ENCODE results near the gene ALDH16A1.

The ALDH16A1 gene

DNA sequence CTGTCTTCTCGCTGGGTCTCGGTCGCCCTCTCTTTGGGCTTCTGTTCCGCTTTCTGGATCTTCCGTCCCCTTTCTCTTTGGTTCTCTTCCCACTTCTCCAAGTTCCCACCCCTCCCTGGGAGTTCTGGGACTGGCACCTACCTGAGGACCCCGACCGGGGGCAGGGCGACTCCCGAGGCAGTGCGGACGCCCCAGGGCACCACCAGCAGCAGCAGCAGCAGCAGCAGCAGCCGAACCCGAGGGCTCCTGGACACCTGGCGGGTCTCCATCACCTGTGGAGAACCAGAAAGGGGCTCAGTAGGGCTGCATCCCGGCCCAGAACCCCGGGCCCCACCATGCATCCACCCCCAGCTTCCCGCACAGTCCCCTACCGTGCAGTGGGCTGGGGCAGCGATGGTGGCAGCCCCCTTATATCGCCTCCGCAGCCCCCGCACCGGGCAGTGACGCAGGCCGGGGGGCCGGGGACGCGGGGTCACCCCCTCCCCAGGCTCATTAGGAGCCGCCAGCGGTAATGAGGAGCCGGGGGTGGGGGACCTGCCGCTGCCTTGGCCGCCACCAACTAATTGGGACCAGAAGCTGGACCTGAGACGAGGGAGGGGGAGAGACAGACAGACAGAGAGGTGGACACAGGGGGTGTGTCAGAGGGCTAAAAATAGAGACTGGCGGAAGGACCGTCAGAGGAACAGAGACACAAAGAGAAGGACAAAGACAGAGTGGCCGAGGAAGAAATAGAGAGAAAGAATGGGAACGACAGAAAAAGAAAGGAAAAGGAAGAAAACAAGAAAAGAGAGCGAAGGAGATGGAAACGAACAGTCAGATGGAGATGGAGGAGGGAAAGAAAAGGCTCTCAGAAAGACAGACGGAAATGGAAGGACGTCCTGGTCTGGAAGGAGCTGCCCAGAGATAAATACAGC lies 29.7 kb upstream of the ALDH16A1 start, which contains the start of gene PTH2:
Gene PTH2, minus strand, starts transcription at position 371 of the 914 bp plus-strand sequence. Its CDS starts 102 bp downstream, at position 269.
- no peak for DNase-seq (ENCODE audit: low read depth, low spot score)

DNA sequence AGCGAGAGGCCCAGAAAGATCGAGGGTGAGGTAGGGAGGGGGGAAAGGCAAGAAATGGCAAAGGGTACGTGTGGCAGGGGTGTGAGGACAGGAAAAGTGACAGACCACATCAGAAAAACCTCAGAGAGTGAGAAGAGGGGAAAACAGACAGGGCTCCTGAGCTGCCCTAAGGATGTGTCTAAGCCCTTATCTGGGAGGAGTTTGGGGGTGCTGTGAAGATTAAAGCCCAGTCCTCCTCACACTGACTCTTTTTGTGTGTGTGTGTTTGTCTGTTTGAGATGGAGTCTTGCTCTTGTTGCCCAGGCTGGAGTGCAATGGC lies 29.1 kb upstream of the ALDH16A1 start:
- no peak for DNase-seq (ENCODE audit: low read depth, low spot score)

DNA sequence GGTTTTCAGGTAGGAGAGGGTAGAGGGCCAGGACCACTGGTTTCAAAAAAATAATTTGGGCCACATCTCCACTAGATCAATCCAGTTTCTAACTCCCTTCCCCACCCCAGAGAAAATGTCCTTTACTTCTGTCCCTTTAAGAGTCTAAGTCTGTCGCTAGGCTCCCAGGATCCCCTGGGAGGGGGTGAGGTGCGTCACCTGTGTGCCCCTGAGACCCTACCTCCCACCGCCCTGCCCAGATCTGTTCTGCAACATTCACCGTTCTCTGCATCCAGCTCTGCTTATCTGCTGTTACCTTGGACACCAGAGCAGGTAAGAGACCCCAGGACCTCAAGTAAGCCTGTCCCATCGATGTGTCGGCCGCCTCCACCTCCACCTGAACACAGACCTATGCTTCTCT lies 27.8 kb upstream of the ALDH16A1 start, which contains the start of gene GFY:
Gene GFY, plus strand, starts transcription at position 211 of the 400 bp plus-strand sequence. CDS start 1,043 bp downstream, outside the sequence.
- no peak for DNase-seq (ENCODE audit: low read depth, low spot score)

DNA sequence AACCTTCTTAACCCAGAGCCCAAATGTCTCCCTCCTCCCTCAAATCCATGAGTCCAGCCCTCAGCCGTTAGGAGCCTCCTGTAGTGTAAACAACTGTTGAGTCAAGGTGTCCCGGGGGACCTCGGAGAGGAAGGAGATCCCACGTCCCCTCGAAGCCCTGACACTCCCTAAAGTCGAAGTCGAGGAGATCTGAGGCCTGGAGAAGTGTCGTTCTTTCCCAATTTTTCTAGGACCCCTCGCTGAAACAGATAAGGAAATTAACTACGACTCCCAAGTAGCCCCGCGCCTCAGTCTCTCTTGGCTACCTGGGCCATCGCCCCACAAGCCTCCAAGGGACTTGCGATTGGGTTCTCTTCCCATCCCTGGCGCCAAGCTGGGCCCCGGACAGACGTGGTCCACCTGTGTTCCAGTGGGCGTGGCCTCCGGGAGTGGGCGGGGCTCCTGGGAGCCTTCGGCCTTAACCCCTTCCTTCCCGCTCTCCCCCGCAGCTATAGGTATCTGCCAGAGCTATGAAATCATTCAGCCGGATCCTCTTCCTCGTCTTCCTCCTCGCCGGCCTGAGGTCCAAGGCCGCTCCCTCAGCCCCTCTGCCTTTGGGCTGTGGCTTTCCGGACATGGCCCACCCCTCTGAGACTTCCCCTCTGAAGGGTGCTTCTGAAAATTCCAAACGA lies 27.0 kb upstream of the ALDH16A1 start:
- no peak for DNase-seq (ENCODE audit: low read depth, low spot score)

DNA sequence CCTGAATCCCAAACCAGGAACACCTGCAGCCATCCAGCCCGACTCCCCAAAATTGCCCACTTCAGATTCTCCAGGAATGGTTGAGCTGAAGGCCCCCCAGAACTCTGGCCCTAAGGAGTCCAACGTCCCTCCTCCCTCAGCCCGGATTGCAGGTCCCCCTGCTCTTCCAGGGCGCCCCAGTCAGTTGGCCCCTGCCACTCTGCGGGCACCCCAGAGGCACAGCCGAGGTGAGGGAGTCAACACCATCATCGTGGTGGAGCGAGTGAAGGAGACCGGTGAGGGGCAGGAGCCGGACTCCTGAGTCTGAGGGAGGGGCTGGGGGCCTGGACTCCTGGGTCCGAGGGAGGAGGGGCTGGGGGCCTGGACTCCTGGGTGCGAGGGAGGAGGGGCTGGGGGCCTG lies 25.7 kb upstream of the ALDH16A1 start:
- no peak for DNase-seq (ENCODE audit: low read depth, low spot score)

DNA sequence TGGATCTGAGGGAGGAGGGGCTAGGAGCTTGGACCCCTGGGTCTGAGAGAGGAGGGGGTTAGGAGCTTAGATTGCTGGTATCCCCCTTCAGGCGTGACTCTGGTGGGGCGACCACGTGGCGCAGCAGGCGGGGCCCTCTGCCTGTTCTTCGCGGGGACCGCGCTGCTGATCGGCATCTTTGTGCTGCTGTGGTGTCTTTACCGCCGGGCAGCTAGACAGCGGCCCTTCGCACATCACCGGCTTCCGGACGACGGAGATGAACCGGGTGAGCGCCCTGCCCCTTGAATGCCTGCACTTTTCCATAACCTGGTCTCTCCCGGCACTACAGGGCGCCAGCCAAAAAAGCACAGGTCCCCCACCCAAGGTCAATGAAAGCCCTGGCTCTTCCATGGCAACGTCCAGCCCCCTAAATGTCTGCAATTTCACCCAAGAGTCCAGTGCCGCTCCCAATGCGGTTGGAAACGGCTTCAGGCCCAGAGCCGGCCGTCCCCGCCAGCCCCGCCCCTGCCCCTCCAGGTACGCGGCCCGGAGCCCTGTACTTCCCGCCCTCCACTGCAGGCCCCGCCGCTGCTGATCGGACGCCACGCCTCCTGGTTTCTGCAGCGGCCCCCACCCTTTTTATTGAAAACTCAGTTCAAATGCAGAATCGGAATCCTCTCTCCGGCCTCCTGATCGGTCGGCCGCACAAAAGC lies 25.0 kb upstream of the ALDH16A1 start:
- DNase-seq (ENCODE audit: low read depth, low spot score), result no peak

DNA sequence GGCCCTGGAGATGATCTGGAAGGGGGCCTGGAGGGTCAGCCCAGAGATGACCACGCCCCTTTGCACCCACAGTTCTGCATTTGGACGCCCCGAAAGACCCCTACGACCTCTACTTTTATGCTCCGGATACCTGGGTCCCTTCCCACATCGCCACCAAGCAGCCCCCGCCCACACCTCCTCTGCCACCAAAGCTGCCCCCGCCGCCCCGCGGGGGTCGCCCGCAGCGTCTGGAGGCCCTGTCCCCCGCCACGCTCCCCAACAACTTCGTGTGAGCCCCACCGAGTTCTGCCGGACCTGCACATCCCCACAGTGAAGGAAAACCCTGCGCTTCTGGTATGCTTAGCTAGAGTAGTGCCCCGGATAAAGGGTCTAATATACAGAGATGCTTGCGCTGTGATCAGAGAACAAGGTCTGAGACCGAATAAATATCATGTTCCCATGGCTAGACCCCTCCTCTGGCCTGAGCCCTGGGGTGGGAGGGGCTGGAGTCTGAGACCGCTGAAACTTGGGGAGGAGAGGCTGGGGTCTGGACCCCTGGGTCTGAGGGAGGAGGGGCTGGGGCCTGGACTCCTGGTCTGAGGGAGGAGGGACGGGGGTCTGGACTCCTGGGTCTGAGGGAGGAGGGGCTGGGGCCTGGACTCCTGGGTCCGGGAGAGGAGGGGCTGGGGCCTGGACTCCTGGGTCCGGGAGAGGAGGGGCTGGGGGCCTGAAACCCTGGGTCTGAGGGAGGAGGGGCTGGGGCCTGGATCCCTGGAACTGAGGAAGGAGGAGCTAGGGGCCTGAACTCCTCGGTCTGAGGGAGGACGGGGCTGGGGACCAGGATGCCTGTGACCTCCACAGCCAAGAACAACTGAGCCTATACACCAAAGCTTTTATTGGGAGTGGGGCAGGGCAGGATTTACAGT lies 24.2 kb upstream of the ALDH16A1 start:
- no peak for DNase-seq (ENCODE audit: low read depth, low spot score)

DNA sequence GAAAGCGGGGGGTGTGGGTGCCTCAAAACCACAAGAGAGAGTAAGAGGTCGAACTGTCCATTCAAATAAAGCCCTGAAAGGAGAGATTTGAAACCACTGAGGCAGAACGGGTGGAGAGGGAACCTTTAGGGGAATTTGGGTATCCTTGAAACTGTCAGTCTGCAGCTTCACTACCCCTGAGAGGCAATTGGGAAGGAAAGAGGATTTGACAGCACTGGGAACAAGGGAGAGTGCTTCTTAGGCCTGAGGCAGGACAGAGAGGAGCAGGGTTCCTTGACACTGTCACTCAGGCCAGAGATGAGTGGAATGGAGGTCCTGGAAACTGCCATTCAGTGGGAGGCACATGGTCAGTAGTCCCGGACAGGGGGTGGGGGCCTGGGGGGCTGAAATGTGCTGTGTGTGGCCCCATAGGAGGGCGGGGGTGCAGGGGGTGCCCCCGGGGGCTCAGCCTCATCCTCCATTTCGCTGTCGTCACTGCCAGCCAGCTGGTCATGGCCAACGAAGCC lies 22.8 kb upstream of the ALDH16A1 start:
- DNase-seq (ENCODE audit: low read depth, low spot score), result no peak

DNA sequence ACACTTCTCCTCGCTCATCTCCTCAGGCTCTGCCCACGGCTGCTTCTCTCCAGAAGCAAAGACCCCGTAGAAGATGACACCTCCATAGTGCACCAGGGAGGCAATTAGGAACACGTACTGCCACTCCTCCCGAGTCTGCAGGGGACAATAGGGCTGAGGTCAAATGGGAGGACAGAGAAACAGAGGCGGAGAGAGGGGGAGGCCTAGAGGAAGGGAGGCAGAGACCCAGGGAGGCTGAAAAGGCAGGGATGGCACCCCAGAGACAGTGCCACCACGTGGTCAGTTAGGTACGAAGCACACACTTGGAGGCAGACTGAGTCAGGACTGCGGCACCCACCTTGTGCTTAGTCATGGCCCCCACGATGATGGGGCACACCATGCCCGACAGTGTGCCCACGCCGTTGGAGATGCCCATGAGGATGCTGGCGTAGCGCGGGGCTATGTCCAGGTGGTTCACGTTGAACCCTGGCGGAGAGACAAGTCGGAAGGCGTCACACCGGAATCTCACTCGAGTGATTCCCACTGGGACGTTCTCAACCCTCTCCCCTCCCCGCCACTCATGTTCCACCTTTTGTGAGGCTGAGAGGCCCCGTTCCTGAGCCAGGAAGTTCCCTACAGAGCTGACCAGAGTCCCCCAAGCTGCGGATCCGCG lies 22.2 kb upstream of the ALDH16A1 start:
- no peak for DNase-seq (ENCODE audit: low read depth, low spot score)

DNA sequence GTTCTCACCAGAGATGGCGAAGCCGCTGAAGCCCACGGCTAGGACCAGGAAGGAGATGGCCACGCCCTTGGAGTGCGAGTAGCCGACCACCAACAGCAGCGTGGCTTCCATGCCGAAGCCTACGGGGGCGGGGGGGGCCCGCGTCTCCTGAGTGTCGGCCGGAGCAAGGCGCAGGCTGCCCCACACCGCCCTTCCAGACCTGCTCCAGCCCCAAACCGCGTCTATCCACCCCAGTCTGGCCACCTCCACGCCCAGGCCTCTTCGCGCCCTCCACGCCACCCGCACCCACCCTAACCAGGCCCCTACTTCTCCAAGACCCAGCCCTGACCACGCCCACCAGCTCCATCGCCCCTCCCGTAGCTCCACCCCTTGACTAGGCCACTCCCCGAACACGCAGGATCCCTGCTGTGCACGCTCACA lies 21.7 kb upstream of the ALDH16A1 start:
- DNase-seq (ENCODE audit: low read depth, low spot score), result no peak

DNA sequence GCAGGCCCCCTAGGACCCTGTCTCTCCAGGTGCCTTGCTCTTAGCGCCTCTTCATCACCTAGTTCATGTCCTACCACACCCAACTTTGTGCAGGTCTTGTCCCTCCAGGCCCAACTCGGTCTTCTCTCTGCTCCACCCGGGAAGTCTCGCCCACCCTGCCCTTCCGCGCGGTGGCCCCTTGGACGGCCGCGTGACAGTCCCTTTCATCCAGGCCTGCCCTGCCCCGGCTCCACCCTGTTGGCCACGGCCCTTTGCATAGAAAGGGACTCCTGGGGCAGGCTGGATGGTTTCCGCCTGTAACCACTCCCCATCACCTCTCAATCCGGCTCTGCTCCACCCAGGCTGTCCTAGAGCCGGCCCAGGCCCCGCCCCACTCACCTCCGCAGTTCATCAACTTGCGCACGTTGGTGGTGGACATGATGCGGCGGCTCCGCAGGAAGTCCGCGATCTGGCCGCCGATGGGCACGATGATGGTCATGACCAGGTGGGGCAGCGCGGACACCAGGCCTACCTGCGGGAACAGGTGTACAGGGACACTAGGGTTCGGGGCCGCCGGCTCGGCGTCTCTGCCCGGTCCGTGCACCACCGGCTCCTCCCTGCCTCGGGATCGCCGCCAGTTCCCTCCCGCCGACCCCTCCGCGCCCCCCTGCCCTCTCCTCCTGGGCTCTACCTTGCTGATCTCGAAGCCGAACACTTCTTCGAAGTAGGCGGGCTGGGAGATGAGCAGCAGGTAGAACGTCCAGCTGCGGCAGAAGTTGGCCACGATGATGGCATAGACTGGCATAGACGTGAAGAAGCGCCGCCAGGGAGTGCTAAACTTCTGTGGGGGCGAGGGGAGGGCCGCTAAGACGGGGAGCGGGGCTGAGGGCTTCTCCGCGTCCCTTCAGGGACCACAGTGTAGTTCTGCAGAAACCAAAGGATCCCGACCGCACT lies 20.6 kb upstream of the ALDH16A1 start:
- DNase-seq (ENCODE audit: low read depth, low spot score), result no peak

DNA sequence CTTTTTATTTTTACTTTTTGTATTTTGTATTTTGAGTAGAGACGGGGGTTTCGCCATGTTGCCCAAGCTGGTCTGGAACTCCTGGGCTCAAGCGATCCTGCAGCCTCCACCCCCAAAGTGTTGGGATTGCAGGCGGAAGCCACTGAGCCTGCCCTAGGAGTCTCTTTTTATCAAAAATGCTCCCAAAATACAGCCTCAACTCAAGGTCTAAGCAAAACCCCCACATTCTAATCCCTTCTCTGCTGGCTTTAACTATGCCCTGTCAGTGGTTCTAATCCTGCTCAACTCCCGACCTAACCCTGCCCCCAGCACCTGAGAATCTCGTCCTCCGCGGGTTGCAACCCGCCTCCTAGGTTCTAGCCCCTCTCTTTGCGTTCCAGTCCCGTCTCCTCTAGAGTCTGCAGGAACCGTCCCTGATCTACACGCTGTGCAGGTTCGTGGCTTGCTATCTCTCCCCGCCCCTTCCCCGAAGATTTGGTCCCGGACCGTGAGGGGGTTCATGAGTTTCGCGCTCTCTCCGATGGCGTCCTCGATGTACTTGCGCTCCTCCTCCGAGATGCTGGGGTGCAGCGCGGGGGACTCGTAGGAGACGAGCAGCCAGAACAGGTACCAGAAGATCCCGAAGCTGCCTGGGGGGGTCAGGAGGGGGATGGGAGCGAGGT lies 19.7 kb upstream of the ALDH16A1 start:
- no peak for DNase-seq (ENCODE audit: low read depth, low spot score)

DNA sequence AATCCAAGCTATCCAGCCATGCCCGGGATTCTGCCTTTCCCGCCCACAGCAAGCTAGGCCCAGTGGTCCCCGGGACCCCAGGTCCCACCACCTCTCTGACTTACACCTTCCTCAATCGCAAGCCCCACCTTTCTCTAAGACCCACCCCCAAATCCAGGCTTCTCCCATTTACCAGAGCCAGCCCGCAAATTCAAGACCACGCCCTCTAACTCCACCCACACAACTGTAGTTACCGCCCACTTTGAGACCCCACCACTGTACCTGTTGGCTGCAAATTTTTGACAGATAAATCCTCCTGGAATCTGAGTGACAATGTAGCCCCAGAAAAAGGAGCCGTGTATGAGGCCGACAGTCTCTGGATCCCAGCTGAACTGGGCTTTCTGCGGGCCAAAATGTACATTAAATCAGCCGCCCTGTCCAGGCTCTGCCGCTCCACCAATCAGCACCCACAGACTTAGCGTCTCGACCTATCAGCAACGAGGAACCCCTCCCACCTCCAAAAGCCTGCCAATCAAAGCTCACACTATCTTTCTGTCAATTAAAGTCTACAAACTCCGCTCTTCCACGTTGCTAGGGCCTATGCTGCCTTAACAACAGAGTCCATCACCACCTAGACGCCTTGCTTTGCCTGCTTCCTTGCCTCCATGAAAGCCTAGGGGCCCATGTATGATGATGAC lies 18.0 kb upstream of the ALDH16A1 start:
- no peak for DNase-seq (ENCODE audit: low read depth, low spot score)

DNA sequence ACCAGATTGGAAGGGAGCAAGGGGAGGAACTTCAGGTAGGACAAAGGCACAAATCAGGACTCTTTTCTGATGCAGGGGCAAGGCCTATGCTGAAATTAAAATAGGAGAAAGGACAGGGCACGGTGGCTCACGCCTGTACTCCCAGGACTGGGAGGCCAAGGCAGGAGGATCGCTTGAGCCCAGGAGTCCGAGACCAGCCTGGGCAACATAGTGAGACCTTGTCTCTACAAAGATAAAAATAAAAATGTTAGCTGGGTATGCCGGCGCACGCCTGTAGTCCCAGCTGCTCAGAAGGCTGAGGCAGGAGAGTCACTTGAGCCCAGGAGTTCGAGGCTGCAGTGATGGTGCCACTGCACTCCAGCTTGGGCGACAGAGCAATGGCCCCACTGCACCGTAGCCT lies 17.4 kb upstream of the ALDH16A1 start:
- DNase-seq (ENCODE audit: low read depth, low spot score), result no peak

DNA sequence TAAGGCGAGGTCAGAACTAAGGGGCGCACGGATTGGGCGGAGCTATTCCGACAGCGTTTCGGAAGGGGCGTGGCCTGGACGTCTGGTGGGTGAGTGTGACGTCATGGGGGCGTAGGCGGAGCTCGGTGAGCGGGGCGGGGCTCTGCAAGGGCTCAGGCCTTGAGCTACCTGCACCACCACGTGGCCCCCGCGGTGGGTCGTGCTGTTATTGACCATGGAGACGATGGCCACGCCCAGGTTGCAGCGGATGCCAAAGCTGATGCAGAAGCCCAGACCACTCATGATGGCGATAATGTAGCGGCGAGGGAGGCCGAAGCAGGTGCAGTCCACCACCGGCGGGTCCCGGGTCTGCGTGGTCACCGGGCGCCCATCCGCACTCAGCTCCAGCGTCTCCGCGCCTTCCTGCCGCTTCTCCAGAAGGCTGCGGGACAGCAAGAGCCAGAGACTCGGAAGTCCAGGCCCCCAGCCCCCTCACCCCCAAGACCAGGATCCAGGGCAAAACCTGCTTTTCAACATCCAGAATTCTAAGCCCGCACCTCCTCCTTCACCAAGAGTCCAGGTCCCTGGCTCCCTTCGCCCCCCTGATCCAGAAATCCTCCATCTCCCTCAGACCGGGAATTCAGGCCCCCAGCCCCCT lies 16.5 kb upstream of the ALDH16A1 start:
- no peak for DNase-seq (ENCODE audit: low read depth, low spot score)

DNA sequence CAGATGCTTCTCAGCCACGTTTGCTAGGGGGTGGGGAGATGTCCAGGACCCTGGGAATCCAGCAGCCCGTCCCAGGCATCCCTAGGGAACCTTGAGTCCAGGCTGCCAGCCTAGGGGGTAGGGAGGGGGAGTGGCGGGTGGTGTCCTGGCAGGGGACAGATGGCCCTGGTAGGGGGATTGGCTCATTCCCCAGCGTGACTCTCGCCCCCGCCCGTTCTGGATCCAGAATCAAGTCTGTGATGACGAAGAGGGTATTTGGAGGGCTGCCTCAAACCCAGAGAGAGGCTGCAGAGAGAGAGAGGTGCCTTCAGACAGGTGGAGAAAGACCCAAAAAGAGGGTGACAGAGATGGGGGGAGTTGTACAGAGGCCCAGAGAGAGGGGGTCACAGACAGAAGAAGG lies 15.8 kb upstream of the ALDH16A1 start:
- no peak for DNase-seq (ENCODE audit: low read depth, low spot score)

DNA sequence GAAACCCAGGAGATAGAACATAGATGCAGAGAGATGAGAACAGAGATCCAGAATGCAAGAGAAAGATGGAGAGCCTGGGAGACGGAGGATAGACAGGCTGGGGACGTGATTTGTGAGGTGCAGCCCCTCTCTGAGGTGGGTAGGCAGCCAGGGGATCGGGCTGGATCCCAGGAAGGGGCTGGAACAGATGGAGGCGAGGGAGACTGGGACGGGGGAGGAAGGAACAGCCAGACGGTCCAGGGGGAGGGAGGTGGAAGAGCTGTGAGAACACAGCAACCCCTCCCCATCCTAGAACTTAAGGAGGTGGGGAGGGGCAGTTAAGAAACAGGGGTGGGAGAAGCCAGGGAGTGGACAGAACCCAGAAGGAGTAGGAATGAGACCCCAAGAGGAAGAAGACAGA lies 14.8 kb upstream of the ALDH16A1 start:
- no peak for DNase-seq (ENCODE audit: low read depth, low spot score)

DNA sequence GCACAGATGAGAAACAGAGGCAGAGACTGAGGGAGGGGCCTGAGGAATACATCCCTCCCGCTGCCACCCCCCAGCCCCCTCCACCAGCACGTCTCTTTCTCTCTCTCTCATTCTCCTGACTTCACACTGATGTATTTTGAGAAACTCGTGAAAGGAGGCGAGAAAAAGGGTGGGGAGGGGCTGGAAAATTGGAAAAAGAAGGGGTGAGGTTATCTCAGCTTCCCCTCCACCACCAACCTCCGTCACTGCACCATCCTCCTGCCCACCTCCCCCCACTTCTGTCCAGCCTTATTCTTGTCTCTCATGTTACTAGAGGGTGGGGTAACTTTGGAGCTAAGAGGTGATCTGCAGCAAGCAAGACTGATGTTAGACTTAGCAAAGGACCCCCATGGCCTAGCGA lies 13.2 kb upstream of the ALDH16A1 start:
- DNase-seq (ENCODE audit: low read depth, low spot score), result no peak

All from astrocyte of the hippocampus (primary cell).